ENCODE results near the gene PBXIP1. TPM values are rescaled to one million over a fixed set of nuclear protein-coding genes. Genes with fewer than 3 reads are reported as not detected.

The PBXIP1 gene
- total and polyA plus RNA-seq, 2 of the 13 experiments (the other 11 are each of a cell fraction or from before 2014, with no cell fraction given), result 16.3 to 31.9 TPM

DNA sequence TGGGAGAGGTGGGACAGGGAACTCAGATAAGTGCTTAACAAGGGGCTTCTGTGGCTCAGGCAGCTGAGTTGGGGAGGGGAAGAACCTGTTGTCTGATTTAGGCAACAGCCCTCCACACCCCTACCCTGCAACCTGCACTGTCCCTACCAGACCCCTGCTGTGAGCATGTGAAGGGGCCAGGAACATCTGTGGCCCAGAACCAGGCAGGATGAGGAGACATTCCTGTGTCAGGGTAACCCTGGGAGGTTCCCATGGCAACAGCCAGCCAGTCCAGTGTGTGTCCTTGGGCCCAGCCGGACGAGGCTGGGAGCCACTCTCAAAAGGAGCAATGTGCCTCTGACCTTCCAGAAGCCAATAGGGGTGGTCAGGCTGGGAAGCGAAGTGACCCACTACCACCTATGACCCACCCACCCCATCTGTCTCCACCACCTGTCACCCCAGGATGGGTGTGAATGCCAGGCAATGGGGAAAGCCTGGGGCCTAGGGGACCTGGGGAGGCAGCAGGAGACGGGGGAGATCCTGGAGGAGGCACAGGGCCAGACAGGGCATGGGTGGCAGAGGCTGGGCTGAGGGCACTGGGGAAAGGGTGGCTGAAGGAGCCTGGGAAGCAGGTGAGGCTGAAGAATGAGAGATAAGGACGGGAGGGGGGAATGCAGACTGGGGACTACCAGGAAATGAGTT lies 14.4 kb downstream of the PBXIP1 start:
- H3K9me3 ChIP-seq (ENCODE audit: low read length), result no peaks in the 10 kb centered on the region
- FAIRE-seq (peak; percentile 84), DNase-seq (ENCODE audit: low spot score) (peak; percentile 81), ATAC-seq (peak; percentile 68)
- 37% methylated on average over 3 of the region's 5 CpGs for WGBS (ENCODE audit: low lambda C conversion rate)
- no peaks in the 10 kb centered on the region for H4K20me1 ChIP-seq (ENCODE audit: insufficient read depth, low read length)
- intact Hi-C loops (cut with micrococcal nuclease; ENCODE audit: unreplicated experiment) (no loop called here), in situ Hi-C loops (cut with HindIII; ENCODE audit: extremely low pct_ligation_motif_present, low pct_unique_long_range_greater_than_20kb) (no loop called here)
- H3K79me2 ChIP-seq (ENCODE audit: insufficient read depth, low read length), result no peaks in the 10 kb centered on the region
- no peak overlapping the region; a peak in 1 of 6 replicates for H3K4me3 ChIP-seq (replicated peaks in 1 of 3; ENCODE audit: insufficient read depth in 1 of 3, low read depth in 2 of 3, low read length in 3 of 3)
- POLR2A ChIA-PET, result interaction anchor here (1.2 to 2.7 kb wide), 4 partner anchors 10 to 32 kb away, joined by 3 to 14 read pairs (median 4); partner anchors contain the start of genes CKS1B, PBXIP1 and PYGO2
- BruUV-seq (replicated peaks), result no TSS peak
- peak overlapping the region; percentile 50 for H3K27ac ChIP-seq (ENCODE audit: extremely low read length, insufficient read depth, low read length)
- H2AFZ ChIP-seq (ENCODE audit: low read length), result no peak overlapping the region
- H3K36me3 ChIP-seq (replicated peaks in 1 of 2; ENCODE audit: control insufficient read depth in 1 of 2, insufficient read depth in 2 of 2, low read length in 2 of 2), result no peaks in the 10 kb centered on the region; a peak in 1 of 5 replicates
- H3K4me2 ChIP-seq (ENCODE audit: low read depth, low read length), result peak overlapping the region; percentile 41
- H3K4me1 ChIP-seq (ENCODE audit: insufficient read depth, low read length), result peaks cover 87% of the 10 kb centered on the region
- CTCF ChIA-PET (ENCODE audit: low intra/inter-chr PET ratio, low total read pairs), result no interaction called here
- H3K9ac ChIP-seq (ENCODE audit: insufficient read depth, low read depth, low read length), result 0 out of 2 replicates have a peak overlapping the region, but pooled peaks have one; percentile 28
- H3K27me3 ChIP-seq (ENCODE audit: control insufficient read depth in 1 of 2, insufficient read depth in 2 of 2, low read length in 2 of 2), result no peaks in the 10 kb centered on the region
- no peak for TF ChIP-seq ZNF230 (CRISPR knock-in tag; IDR thresholded peaks at IDR 0.05)
- TF ChIP-seq ZNF260 (CRISPR knock-in tag; IDR thresholded peaks at IDR 0.05; ENCODE audit: borderline replicate concordance, low read depth), result no peak
- TF ChIP-seq ZNF280B (CRISPR knock-in tag; IDR thresholded peaks at IDR 0.05; ENCODE audit: borderline replicate concordance), result no peak
- TF ChIP-seq NRL (CRISPR knock-in tag; IDR thresholded peaks at IDR 0.05; ENCODE audit: borderline replicate concordance), result no peak
- TF ChIP-seq, protein P1, sequence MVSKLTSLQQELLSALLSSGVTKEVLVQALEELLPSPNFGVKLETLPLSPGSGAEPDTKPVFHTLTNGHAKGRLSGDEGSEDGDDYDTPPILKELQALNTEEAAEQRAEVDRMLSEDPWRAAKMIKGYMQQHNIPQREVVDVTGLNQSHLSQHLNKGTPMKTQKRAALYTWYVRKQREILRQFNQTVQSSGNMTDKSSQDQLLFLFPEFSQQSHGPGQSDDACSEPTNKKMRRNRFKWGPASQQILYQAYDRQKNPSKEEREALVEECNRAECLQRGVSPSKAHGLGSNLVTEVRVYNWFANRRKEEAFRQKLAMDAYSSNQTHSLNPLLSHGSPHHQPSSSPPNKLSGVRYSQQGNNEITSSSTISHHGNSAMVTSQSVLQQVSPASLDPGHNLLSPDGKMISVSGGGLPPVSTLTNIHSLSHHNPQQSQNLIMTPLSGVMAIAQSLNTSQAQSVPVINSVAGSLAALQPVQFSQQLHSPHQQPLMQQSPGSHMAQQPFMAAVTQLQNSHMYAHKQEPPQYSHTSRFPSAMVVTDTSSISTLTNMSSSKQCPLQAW (CRISPR knock-in tag; IDR thresholded peaks at IDR 0.05), result peak; percentile 56; the same call in 1 of the 2 replicates
- no peak for TF ChIP-seq ZNF766 (CRISPR knock-in tag; IDR thresholded peaks at IDR 0.05; ENCODE audit: borderline replicate concordance)
- TF ChIP-seq TEAD3 (CRISPR knock-in tag; optimal IDR thresholded peaks at IDR 0.05; ENCODE audit: borderline replicate concordance), result peak; percentile 86
- no peak for TF ChIP-seq NFAT5 (CRISPR knock-in tag; IDR thresholded peaks at IDR 0.05)
- TF ChIP-seq, protein P2, sequence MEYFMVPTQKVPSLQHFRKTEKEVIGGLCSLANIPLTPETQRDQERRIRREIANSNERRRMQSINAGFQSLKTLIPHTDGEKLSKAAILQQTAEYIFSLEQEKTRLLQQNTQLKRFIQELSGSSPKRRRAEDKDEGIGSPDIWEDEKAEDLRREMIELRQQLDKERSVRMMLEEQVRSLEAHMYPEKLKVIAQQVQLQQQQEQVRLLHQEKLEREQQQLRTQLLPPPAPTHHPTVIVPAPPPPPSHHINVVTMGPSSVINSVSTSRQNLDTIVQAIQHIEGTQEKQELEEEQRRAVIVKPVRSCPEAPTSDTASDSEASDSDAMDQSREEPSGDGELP (IDR thresholded peaks at IDR 0.05; ENCODE audit: borderline replicate concordance, low read depth), result peak; percentile 46; the same call in 1 of the 2 replicates
